SU-DHL-6 (cell line): ENCODE results near the gene VPS41.

Experiments
- CTCF ChIP-seq: fragments of 200-600 bp; sonication (generic); IDR thresholded peaks from one replicate; pipeline ENCODE4 v1.5.1; 2017; ENCODE audit warnings: antibody characterized with exemption, mild to moderate bottlenecking, low read length, moderate library complexity; ENCODE audit not compliant: insufficient read depth, poor library complexity, severe bottlenecking
- EZH2phosphoT487 ChIP-seq: fragments of 200-600 bp; sonication (generic), shearing (Covaris generic); conservative IDR thresholded peaks from 2 replicates; pipeline ENCODE4 v1.6.1; 2018; ENCODE audit warnings: mild to moderate bottlenecking, antibody characterized with exemption, low read length, moderate library complexity, mixed read lengths

- TF ChIP-seq CTCF (no peak), EZH2phosphoT487 (no peak)
Observed at GRCh38 chr7:38855867-38856266, 53.1 kb downstream of the VPS41 start.
